ENCODE results near the gene GPRC5C.

DNA sequence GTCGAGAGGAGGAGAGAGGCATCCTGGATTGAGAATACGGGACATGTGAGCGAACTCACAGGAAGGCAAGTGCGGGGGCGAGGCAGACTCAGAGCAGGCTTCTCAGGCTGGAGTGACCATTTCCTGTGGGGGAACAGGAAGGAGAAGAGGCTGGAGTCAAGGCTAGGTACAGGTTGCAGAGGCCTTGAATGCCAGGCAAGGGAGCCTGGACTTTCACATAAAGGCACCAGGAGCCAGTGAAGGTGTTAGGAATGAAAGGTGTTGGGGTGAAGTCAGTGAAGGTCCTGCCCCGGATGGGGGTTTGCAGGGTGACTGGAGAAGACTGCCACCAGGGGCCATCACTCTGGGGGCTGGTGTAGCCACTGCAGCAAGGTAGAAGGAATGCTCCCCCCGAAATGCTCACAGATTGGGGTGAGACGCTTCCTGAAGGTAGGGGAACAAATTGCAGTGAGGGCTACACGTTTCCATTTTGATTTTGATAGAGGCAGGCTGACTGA is 5.3 kb upstream of the GPRC5C start:
- TF ChIP-seq, protein P1, sequence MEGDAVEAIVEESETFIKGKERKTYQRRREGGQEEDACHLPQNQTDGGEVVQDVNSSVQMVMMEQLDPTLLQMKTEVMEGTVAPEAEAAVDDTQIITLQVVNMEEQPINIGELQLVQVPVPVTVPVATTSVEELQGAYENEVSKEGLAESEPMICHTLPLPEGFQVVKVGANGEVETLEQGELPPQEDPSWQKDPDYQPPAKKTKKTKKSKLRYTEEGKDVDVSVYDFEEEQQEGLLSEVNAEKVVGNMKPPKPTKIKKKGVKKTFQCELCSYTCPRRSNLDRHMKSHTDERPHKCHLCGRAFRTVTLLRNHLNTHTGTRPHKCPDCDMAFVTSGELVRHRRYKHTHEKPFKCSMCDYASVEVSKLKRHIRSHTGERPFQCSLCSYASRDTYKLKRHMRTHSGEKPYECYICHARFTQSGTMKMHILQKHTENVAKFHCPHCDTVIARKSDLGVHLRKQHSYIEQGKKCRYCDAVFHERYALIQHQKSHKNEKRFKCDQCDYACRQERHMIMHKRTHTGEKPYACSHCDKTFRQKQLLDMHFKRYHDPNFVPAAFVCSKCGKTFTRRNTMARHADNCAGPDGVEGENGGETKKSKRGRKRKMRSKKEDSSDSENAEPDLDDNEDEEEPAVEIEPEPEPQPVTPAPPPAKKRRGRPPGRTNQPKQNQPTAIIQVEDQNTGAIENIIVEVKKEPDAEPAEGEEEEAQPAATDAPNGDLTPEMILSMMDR (IDR thresholded peaks at IDR 0.05) = no peak
- TF ChIP-seq POLR2A (IDR thresholded peaks at IDR 0.05) (no peak), EP300 (IDR thresholded peaks at IDR 0.05) (no peak)
